IMR-90 (cell line): ENCODE data around the gene BASP1. TPM values are rescaled to one million over a fixed set of nuclear protein-coding genes. Genes with fewer than 3 reads are reported as not detected.

Source experiments
- ATAC-seq: fragments of 200-7000 bp; cut with Tn5 transposase; 2 replicates; pipeline ENCODE4 v1.9.1; 2020; ENCODE audit warnings: low read depth, mild to moderate bottlenecking, moderate library complexity
- BruUV-seq: library from RNA; stranded (reverse); fragments of 400-500 nt; replicated peaks from 2 replicates; lab custom pipeline; 2021; lab: Mats Ljungman, UMichigan
- CTCF ChIA-PET: fragments of 300-600 bp; formaldehyde crosslinking; extraction: SDS; loops from one replicate; lab custom pipeline; 2021; ENCODE audit warnings: antibody characterized with exemption; lab: Yijun Ruan, JAX
- POLR2A ChIA-PET: fragments of 300-600 bp; sonication (Branson Sonifier 250); formaldehyde crosslinking; loops from one replicate; lab custom pipeline; 2022; ENCODE audit warnings: antibody characterized with exemption; ENCODE audit not compliant: unreplicated experiment; lab: Charles Lee
- DNase-seq: peaks from one replicate; pipeline ENCODE4 v3.0.0; 2013
- H2AFZ ChIP-seq: replicated peaks from 2 replicates; pipeline ENCODE3; 2013; ENCODE audit warnings: low read length, mild to moderate bottlenecking; ENCODE audit not compliant: poor library complexity
- H2AK5ac ChIP-seq: 2 replicates; pipeline ENCODE4 v1.6.1; 2013; ENCODE audit warnings: low read depth, low read length, inconsistent platforms
- H2AK9ac ChIP-seq: replicated peaks from 2 replicates; pipeline ENCODE3; 2013; ENCODE audit warnings: mild to moderate bottlenecking, low read depth, low read length, moderate library complexity; ENCODE audit not compliant: poor library complexity
- H2BK120ac ChIP-seq: 2 replicates; pipeline ENCODE4 v1.6.1; 2013; ENCODE audit warnings: low read depth, low read length, inconsistent platforms
- H2BK15ac ChIP-seq: 3 replicates; pipeline ENCODE4 v1.6.1; 2013; ENCODE audit warnings: low read depth, low read length, inconsistent platforms
- H2BK20ac ChIP-seq: 2 replicates; pipeline ENCODE4 v1.6.1; 2013; ENCODE audit warnings: low read depth, mild to moderate bottlenecking, inconsistent platforms, low read length, moderate library complexity
- H2BK5ac ChIP-seq: 2 replicates; pipeline ENCODE4 v1.6.1; 2013; ENCODE audit warnings: mild to moderate bottlenecking, low read depth, low read length, inconsistent platforms; ENCODE audit not compliant: poor library complexity, severe bottlenecking
- H3K14ac ChIP-seq: replicated peaks from 2 replicates; pipeline ENCODE4 v1.6.1; 2013; ENCODE audit warnings: low read depth, low read length, inconsistent platforms
- H3K18ac ChIP-seq: 2 replicates; pipeline ENCODE4 v1.6.1; 2013; ENCODE audit warnings: low read depth, low read length, control low read depth
- H3K23ac ChIP-seq: 2 replicates; pipeline ENCODE4 v1.6.1; 2013; ENCODE audit warnings: low read depth, low read length, inconsistent platforms
- H3K27ac ChIP-seq: 2 replicates; pipeline ENCODE4 v1.5.1; 2013; ENCODE audit warnings: mild to moderate bottlenecking, control low read depth, low read length; ENCODE audit not compliant: insufficient read depth
- H3K27me3 ChIP-seq: 2 replicates; pipeline ENCODE4 v1.6.1; 2013; ENCODE audit warnings: low read length; ENCODE audit not compliant: control insufficient read depth, insufficient read depth
- H3K36me3 ChIP-seq: 2 replicates; pipeline ENCODE4 v1.6.1; 2013; ENCODE audit warnings: low read length, mixed read lengths; ENCODE audit not compliant: control insufficient read depth, insufficient read depth
- H3K4ac ChIP-seq: 2 replicates; pipeline ENCODE4 v1.6.1; 2013; ENCODE audit warnings: low read depth, low read length, inconsistent platforms
- H3K4me1 ChIP-seq: 2 replicates; pipeline ENCODE4 v1.6.1; 2013; ENCODE audit warnings: low read length, mixed read lengths; ENCODE audit not compliant: control insufficient read depth, insufficient read depth
- H3K4me2 ChIP-seq: 2 replicates; pipeline ENCODE4 v1.6.1; 2013; ENCODE audit warnings: low read depth, mild to moderate bottlenecking, control low read depth, low read length, moderate library complexity
- H3K4me3 ChIP-seq: 2 replicates; pipeline ENCODE4 v1.5.1; 2013; ENCODE audit warnings: low read depth, mild to moderate bottlenecking, control low read depth, low read length, moderate library complexity; ENCODE audit not compliant: insufficient read depth
- H3K56ac ChIP-seq: 2 replicates; pipeline ENCODE4 v1.6.1; 2013; ENCODE audit warnings: low read length, inconsistent platforms; ENCODE audit not compliant: insufficient read depth; ENCODE audit errors: extremely low read depth
- H3K79me1 ChIP-seq, 2 experiments: 2 replicates each; pipeline ENCODE4 v1.6.1; 2013; ENCODE audit warnings: low read length in 2 of 2, inconsistent platforms in 1 of 2, low read depth in 1 of 2
- H3K9ac ChIP-seq: 2 replicates; pipeline ENCODE4 v1.6.1; 2013; ENCODE audit warnings: low read depth, low read length, control low read depth
- H3K9me1 ChIP-seq: 2 replicates; pipeline ENCODE4 v1.6.1; 2013; ENCODE audit warnings: low read length, inconsistent platforms; ENCODE audit not compliant: insufficient read depth
- H3K9me3 ChIP-seq: 2 replicates; pipeline ENCODE4 v1.6.1; 2013; ENCODE audit warnings: low read length; ENCODE audit not compliant: control insufficient read depth, insufficient read depth
- H4K20me1 ChIP-seq: 2 replicates; pipeline ENCODE4 v1.6.1; 2013; ENCODE audit warnings: low read length, inconsistent platforms; ENCODE audit not compliant: insufficient read depth
- H4K5ac ChIP-seq: 2 replicates; pipeline ENCODE4 v1.6.1; 2013; ENCODE audit warnings: mild to moderate bottlenecking, low read depth, low read length, control low read depth
- H4K8ac ChIP-seq, 2 experiments: 2 replicates each; pipeline ENCODE4 v1.6.1; 2013; ENCODE audit warnings: low read depth in 2 of 2, low read length in 2 of 2, control low read depth in 1 of 2, inconsistent platforms in 1 of 2
- H4K91ac ChIP-seq: 2 replicates; pipeline ENCODE4 v1.6.1; 2013; ENCODE audit warnings: low read depth, low read length, inconsistent platforms; ENCODE audit not compliant: insufficient read depth
- BHLHE40 ChIP-seq: fragments of 150-350 bp; IDR thresholded peaks from 2 replicates; pipeline ENCODE4 v1.6.1; 2016; ENCODE audit warnings: mild to moderate bottlenecking, low read depth, low read length
- CHD1 ChIP-seq: IDR thresholded peaks from 2 replicates; pipeline ENCODE4 v1.6.1; 2012; ENCODE audit warnings: low read depth, low read length, improper control_type of control experiment
- FOS ChIP-seq: fragments of 150-350 bp; IDR thresholded peaks from 2 replicates; pipeline ENCODE4 v1.6.1; 2016; ENCODE audit warnings: low read depth, low read length
- MAFK ChIP-seq: IDR thresholded peaks from 2 replicates; pipeline ENCODE4 v1.6.1; 2012; ENCODE audit warnings: low read depth, low read length, improper control_type of control experiment
- MAZ ChIP-seq: IDR thresholded peaks from 2 replicates; pipeline ENCODE4 v1.6.1; 2012; ENCODE audit warnings: low read depth, mild to moderate bottlenecking, low read length, improper control_type of control experiment, moderate library complexity, borderline replicate concordance
- MXI1 ChIP-seq: IDR thresholded peaks from 2 replicates; pipeline ENCODE4 v1.6.1; 2012; ENCODE audit warnings: low read depth, mild to moderate bottlenecking, low read length, moderate library complexity, borderline replicate concordance
- NFE2L2 ChIP-seq: fragments of 150-350 bp; IDR thresholded peaks from 2 replicates; pipeline ENCODE4 v1.6.1; 2016; ENCODE audit warnings: low read depth, mild to moderate bottlenecking, low read length
- POLR2A ChIP-seq: IDR thresholded peaks from 2 replicates; pipeline ENCODE4 v1.6.1; 2012; ENCODE audit warnings: mild to moderate bottlenecking, low read depth, low read length
- RAD21 ChIP-seq: IDR thresholded peaks from 2 replicates; pipeline ENCODE4 v1.6.1; 2012; ENCODE audit warnings: low read length, improper control_type of control experiment
- RFX5 ChIP-seq: IDR thresholded peaks from 2 replicates; pipeline ENCODE4 v1.8.0; 2012; ENCODE audit warnings: low read depth, mild to moderate bottlenecking, low read length, moderate library complexity
- SMC3 ChIP-seq: fragments of 150-350 bp; IDR thresholded peaks from 2 replicates; pipeline ENCODE4 v1.6.1; 2016; ENCODE audit warnings: low read depth, mild to moderate bottlenecking, antibody characterized with exemption, low read length, moderate library complexity
- WGBS, 2 experiments: methylation state at CpG; one replicate each; pipeline versions ENCODE4 v1.1.5 to v1.1.7; 2013; ENCODE audit warnings: missing lambda C conversion rate in 2 of 2; ENCODE audit not compliant: insufficient read length in 1 of 2; ENCODE audit errors: extremely low coverage in 2 of 2; 5-methylcytosine and 5-hydroxymethylcytosine counted together
- dilution Hi-C: fragments of 300-500 bp; cut with HindIII; formaldehyde crosslinking; loops from one replicate; pipeline ENCODE4 v1.14.3; 2018; ENCODE audit warnings: low sequenced_read_pairs; ENCODE audit not compliant: unreplicated experiment
- in situ Hi-C: fragments of 300-500 bp; cut with MboI; formaldehyde crosslinking; loops from 3 replicates; pipeline ENCODE4 v1.14.3; 2019; ENCODE audit warnings: low sequenced_read_pairs, inconsistent platforms, mixed read lengths
- intact Hi-C: fragments of 100-400 bp; cut with micrococcal nuclease; formaldehyde crosslinking; loops from 2 replicates; pipeline ENCODE4 v1.10.0; 2022
- polyA plus RNA-seq, 3 experiments: library from polyadenylated mRNA; depleted of rRNA; stranded (reverse); fragments of >200 nt; gene quantifications; 2 replicates each; pipeline ENCODE4 v1.2.3, GENCODE V29; 2012; ENCODE audit warnings: low replicate concordance in 1 of 3
- total RNA-seq: library from RNA; depleted of rRNA; stranded (reverse); fragments of >200 nt; gene quantifications from 2 replicates; pipeline ENCODE4 v1.2.3, GENCODE V29; 2012
- TF ChIP-seq, protein P1 (sequence below): fragments of 150-350 bp; IDR thresholded peaks from 2 replicates; pipeline ENCODE4 v1.6.1; 2016; ENCODE audit warnings: low read depth, mild to moderate bottlenecking, low read length, moderate library complexity, borderline replicate concordance
- TF ChIP-seq, protein P2 (sequence below): conservative IDR thresholded peaks from 2 replicates; pipeline ENCODE4 v1.5.1; 2012; ENCODE audit warnings: mild to moderate bottlenecking, low read depth, low read length, improper control_type of control experiment
- TF ChIP-seq, protein P3 (sequence below): fragments of 150-350 bp; IDR thresholded peaks from 2 replicates; pipeline ENCODE4 v1.6.1; 2017; ENCODE audit warnings: mild to moderate bottlenecking, antibody characterized with exemption, low read length, low read depth

Gene BASP1
- total and polyA plus RNA-seq, 2 of the 4 experiments (the other 2 are of a cell fraction), result 39.6 to 103 TPM

DNA sequence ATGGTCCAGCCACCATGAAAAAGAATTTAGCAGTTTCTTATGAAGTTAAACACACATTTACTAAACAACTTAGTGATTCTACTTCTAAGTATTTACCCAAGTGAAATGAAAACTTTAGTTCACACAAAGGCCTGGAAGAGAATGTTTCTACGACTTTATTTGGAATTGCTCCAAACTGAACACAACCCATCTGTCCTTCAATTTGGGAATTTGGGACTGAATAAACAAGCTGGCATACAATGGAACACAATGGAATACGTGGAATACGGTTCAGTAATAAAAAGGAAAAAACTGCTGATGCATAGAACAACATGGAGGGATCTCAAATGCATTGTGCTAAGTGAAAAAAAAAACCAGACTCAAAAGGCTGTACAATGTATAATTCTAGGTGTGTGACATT lies 44.6 kb upstream of the BASP1 start:
- peak overlapping the region; percentile 45 for H2BK5ac ChIP-seq
- H3K27ac ChIP-seq, result no peak overlapping the region
- H4K8ac ChIP-seq, result peak overlapping the region in 1 of 2 experiments; percentile 41; a peak in 1 of 4 replicates
- H3K23ac ChIP-seq, result no peak overlapping the region
- no peak overlapping the region for H2AFZ ChIP-seq
- H3K4me2 ChIP-seq, result no peak overlapping the region
- H2BK20ac ChIP-seq, result peak overlapping the region; percentile 82; the same call in 1 of the 2 replicates
- H3K18ac ChIP-seq, result peak overlapping the region; percentile 94
- H3K4me3 ChIP-seq, result no peak overlapping the region
- CTCF ChIA-PET, result no interaction called here
- POLR2A ChIA-PET, result no interaction called here
- peak overlapping the region; percentile 92; the same call in 1 of the 2 replicates for H4K5ac ChIP-seq
- no peak for ATAC-seq
- H3K4ac ChIP-seq, result no peak overlapping the region; the same call in 1 of the 2 replicates
- intact Hi-C loops, result no loop called here
- no peaks in the 10 kb centered on the region for H3K9me3 ChIP-seq
- peaks cover 22% of the 10 kb centered on the region for H3K4me1 ChIP-seq
- peaks cover 4% of the 10 kb centered on the region; the same call in 1 of the 2 replicates for H3K9me1 ChIP-seq
- H3K56ac ChIP-seq, result no peak overlapping the region
- BruUV-seq, result no TSS peak
- H3K36me3 ChIP-seq, result no peaks in the 10 kb centered on the region
- no peak overlapping the region for H2AK9ac ChIP-seq
- no peak for DNase-seq
- no peak overlapping the region for H3K9ac ChIP-seq
- peaks cover 4 to 5% of the 10 kb centered on the region in 2 experiments; a peak in 3 of 4 replicates for H3K79me1 ChIP-seq
- H2BK120ac ChIP-seq, result peak overlapping the region; percentile 70
- no peak for TF ChIP-seq POLR2A
- no peak for TF ChIP-seq RFX5
- no peak for TF ChIP-seq NFE2L2
- no peak for TF ChIP-seq MAFK
- TF ChIP-seq RAD21, result no peak
- TF ChIP-seq, protein P1, sequence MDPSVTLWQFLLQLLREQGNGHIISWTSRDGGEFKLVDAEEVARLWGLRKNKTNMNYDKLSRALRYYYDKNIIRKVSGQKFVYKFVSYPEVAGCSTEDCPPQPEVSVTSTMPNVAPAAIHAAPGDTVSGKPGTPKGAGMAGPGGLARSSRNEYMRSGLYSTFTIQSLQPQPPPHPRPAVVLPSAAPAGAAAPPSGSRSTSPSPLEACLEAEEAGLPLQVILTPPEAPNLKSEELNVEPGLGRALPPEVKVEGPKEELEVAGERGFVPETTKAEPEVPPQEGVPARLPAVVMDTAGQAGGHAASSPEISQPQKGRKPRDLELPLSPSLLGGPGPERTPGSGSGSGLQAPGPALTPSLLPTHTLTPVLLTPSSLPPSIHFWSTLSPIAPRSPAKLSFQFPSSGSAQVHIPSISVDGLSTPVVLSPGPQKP, result no peak
- TF ChIP-seq MAZ, result no peak
- no peak for TF ChIP-seq SMC3
- no peak for TF ChIP-seq MXI1
- TF ChIP-seq FOS, result no peak
- TF ChIP-seq, protein P2, sequence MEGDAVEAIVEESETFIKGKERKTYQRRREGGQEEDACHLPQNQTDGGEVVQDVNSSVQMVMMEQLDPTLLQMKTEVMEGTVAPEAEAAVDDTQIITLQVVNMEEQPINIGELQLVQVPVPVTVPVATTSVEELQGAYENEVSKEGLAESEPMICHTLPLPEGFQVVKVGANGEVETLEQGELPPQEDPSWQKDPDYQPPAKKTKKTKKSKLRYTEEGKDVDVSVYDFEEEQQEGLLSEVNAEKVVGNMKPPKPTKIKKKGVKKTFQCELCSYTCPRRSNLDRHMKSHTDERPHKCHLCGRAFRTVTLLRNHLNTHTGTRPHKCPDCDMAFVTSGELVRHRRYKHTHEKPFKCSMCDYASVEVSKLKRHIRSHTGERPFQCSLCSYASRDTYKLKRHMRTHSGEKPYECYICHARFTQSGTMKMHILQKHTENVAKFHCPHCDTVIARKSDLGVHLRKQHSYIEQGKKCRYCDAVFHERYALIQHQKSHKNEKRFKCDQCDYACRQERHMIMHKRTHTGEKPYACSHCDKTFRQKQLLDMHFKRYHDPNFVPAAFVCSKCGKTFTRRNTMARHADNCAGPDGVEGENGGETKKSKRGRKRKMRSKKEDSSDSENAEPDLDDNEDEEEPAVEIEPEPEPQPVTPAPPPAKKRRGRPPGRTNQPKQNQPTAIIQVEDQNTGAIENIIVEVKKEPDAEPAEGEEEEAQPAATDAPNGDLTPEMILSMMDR, result no peak
- TF ChIP-seq, protein P3, sequence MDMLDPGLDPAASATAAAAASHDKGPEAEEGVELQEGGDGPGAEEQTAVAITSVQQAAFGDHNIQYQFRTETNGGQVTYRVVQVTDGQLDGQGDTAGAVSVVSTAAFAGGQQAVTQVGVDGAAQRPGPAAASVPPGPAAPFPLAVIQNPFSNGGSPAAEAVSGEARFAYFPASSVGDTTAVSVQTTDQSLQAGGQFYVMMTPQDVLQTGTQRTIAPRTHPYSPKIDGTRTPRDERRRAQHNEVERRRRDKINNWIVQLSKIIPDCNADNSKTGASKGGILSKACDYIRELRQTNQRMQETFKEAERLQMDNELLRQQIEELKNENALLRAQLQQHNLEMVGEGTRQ, result no peak
- TF ChIP-seq CHD1, result no peak
- no peak for TF ChIP-seq BHLHE40
- in situ Hi-C loops, result no loop called here
- dilution Hi-C loops, result no loop called here
- peak overlapping the region; percentile 83; the same call in 2 of the 3 replicates for H2BK15ac ChIP-seq
- no peaks in the 10 kb centered on the region for H4K20me1 ChIP-seq
- H3K27me3 ChIP-seq, result no peaks in the 10 kb centered on the region
- H3K14ac ChIP-seq, result peak overlapping the region; percentile 78
- WGBS, 2 experiments, result 100% methylated on average over 2 of the region's 3 CpGs; no CpG with 5 or more reads in 1 of the 2 experiments
- H4K91ac ChIP-seq, result 0 out of 2 replicates have a peak overlapping the region, but pooled peaks have one; percentile 49
- peak overlapping the region; percentile 70; the same call in 1 of the 2 replicates for H2AK5ac ChIP-seq
